Nephron (organoid): ENCODE results near the gene ARHGAP36.
A peak's percentile ranks its signal among the peaks of the same experiment; 100 is the strongest.

Experiments
- H3K27ac Mint-ChIP-seq, 3 experiments: 2 replicates each; pipeline ENCODE4 v1.8.0; 2020; ENCODE audit warnings: mixed read lengths in 3 of 3, mild to moderate bottlenecking in 2 of 3, moderate library complexity in 1 of 3
- H3K27me3 Mint-ChIP-seq: 2 replicates; pipeline ENCODE4 v1.8.0; 2021; ENCODE audit warnings: low read depth, mild to moderate bottlenecking, moderate library complexity, mixed read lengths
- H3K36me3 Mint-ChIP-seq: 2 replicates; pipeline ENCODE4 v1.8.0; 2020; ENCODE audit warnings: low read depth, mixed read lengths
- H3K4me1 Mint-ChIP-seq: 2 replicates; pipeline ENCODE4 v1.8.0; 2020; ENCODE audit warnings: mixed read lengths
- H3K4me3 Mint-ChIP-seq, 3 experiments: 2 replicates each; pipeline ENCODE4 v1.8.0; 2020; ENCODE audit warnings: mild to moderate bottlenecking in 3 of 3, mixed read lengths in 3 of 3, moderate library complexity in 2 of 3
- H3K9me3 Mint-ChIP-seq: 2 replicates; pipeline ENCODE4 v1.8.0; 2020; ENCODE audit warnings: mixed read lengths
- TF ChIP-seq, protein P1 (sequence below), 3 experiments: fragments of 200-600 bp; sonication (generic); IDR thresholded peaks; one replicate each; pipeline ENCODE4 v1.5.0; 2021; ENCODE audit warnings: antibody characterized with exemption in 3 of 3; ENCODE audit not compliant: unreplicated experiment in 3 of 3

ARHGAP36 gene

GRCh38 chrX:131054906-131055305 is 3.2 kb upstream of the ARHGAP36 start:
- Mint-ChIP-seq H3K4me3 (no peak overlapping the region), H3K9me3 (no peaks in the 10 kb centered on the region), H3K27me3 (peaks cover 67% of the 10 kb centered on the region), H3K36me3 (no peaks in the 10 kb centered on the region), H3K4me1 (peaks cover 11% of the 10 kb centered on the region), H3K27ac (no peak overlapping the region)
- TF ChIP-seq, protein P1, sequence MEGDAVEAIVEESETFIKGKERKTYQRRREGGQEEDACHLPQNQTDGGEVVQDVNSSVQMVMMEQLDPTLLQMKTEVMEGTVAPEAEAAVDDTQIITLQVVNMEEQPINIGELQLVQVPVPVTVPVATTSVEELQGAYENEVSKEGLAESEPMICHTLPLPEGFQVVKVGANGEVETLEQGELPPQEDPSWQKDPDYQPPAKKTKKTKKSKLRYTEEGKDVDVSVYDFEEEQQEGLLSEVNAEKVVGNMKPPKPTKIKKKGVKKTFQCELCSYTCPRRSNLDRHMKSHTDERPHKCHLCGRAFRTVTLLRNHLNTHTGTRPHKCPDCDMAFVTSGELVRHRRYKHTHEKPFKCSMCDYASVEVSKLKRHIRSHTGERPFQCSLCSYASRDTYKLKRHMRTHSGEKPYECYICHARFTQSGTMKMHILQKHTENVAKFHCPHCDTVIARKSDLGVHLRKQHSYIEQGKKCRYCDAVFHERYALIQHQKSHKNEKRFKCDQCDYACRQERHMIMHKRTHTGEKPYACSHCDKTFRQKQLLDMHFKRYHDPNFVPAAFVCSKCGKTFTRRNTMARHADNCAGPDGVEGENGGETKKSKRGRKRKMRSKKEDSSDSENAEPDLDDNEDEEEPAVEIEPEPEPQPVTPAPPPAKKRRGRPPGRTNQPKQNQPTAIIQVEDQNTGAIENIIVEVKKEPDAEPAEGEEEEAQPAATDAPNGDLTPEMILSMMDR (IDR thresholded peaks at IDR 0.05; ENCODE audit: unreplicated experiment in 3 of 3): no peak

- Mint-ChIP-seq H3K4me3 (no peak overlapping the region), H3K4me1 (peaks cover 17% of the 10 kb centered on the region), H3K27ac (no peak overlapping the region), H3K36me3 (no peaks in the 10 kb centered on the region), H3K9me3 (no peaks in the 10 kb centered on the region), H3K27me3 (peaks cover 80% of the 10 kb centered on the region)
- TF ChIP-seq, protein P1 (IDR thresholded peaks at IDR 0.05; ENCODE audit: unreplicated experiment in 3 of 3): no peak
Observed at GRCh38 chrX:131057706-131058105, 440 bp upstream of the ARHGAP36 start.

DNA sequence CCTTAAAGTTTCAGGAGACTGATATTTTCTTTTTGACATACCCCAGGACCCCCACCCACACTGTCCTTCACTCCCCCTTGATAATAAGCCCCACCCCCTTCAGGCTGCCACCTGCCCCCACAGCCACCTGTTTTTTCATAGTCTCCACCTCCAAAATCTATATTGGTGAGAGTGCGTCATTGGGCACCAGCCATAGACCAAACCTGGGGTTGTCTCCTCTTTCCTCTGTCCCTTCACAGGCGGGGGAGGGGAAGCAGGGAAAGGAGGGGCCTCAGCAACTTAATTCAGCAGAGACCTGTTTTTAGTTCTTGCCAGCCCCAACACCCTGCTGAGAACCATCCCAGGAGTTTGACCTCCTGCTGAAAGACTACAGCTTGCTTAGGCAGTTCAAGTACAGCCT is 1.1 kb downstream of the ARHGAP36 start:
- peaks cover 17% of the 10 kb centered on the region for H3K4me1 Mint-ChIP-seq
- H3K4me3 Mint-ChIP-seq: peak overlapping the region; percentile 46 to 82 (median 58)
- TF ChIP-seq, protein P1 (IDR thresholded peaks at IDR 0.05; ENCODE audit: unreplicated experiment in 3 of 3): no peak
- H3K27ac Mint-ChIP-seq: no peak overlapping the region
- peaks cover 82% of the 10 kb centered on the region for H3K27me3 Mint-ChIP-seq
- H3K9me3 Mint-ChIP-seq: no peaks in the 10 kb centered on the region
- H3K36me3 Mint-ChIP-seq: no peaks in the 10 kb centered on the region

GRCh38 chrX:131060147-131060546 is 2.0 kb downstream of the ARHGAP36 start:
- Mint-ChIP-seq H3K4me3 (peak overlapping the region in 1 of 3 experiments; percentile 28), H3K9me3 (no peaks in the 10 kb centered on the region), H3K27ac (no peak overlapping the region), H3K27me3 (peaks cover 75% of the 10 kb centered on the region), H3K4me1 (peaks cover 19% of the 10 kb centered on the region), H3K36me3 (no peaks in the 10 kb centered on the region)
- TF ChIP-seq, protein P1 (IDR thresholded peaks at IDR 0.05; ENCODE audit: unreplicated experiment in 3 of 3): no peak

- Mint-ChIP-seq H3K9me3 (no peaks in the 10 kb centered on the region), H3K4me1 (peaks cover 22% of the 10 kb centered on the region), H3K4me3 (no peak overlapping the region), H3K36me3 (no peaks in the 10 kb centered on the region), H3K27me3 (peaks cover 68% of the 10 kb centered on the region), H3K27ac (no peak overlapping the region)
- TF ChIP-seq, protein P1 (IDR thresholded peaks at IDR 0.05; ENCODE audit: unreplicated experiment in 3 of 3): no peak
Observed at GRCh38 chrX:131061306-131061705, 3.2 kb downstream of the ARHGAP36 start.

- Mint-ChIP-seq H3K9me3 (no peaks in the 10 kb centered on the region), H3K27me3 (peaks cover 50% of the 10 kb centered on the region), H3K4me1 (peaks cover 27% of the 10 kb centered on the region), H3K36me3 (no peaks in the 10 kb centered on the region), H3K4me3 (no peak overlapping the region), H3K27ac (no peak overlapping the region)
- TF ChIP-seq, protein P1 (IDR thresholded peaks at IDR 0.05; ENCODE audit: unreplicated experiment in 3 of 3): peak in 2 of 3 experiments; percentile 23 to 46
Observed at GRCh38 chrX:131063613-131064012, 5.5 kb downstream of the ARHGAP36 start.
